Lung microvascular endothelial cell (primary cell): ENCODE data around the gene ZNF317. TPM values are rescaled to one million over a fixed set of nuclear protein-coding genes. Genes with fewer than 3 reads are reported as not detected.
"Not testable (repeated sequence)": the region's sequence is repeated elsewhere in the genome, so short reads cannot be mapped to it uniquely, and the experiment has no call there.

ENCODE experiments used
- DNase-seq, 2 donors: peaks; one replicate each; pipeline versions ENCODE4 v3.0.0 to v3.0.0-alpha.2; 2010; ENCODE audit warnings: low read depth in 2 of 2
- total RNA-seq: library from RNA; depleted of rRNA; stranded (reverse); fragments of >200 nt; gene quantifications from 2 replicates; pipeline ENCODE4 v1.2.1, GENCODE V29; 2014

Gene ZNF317
- total RNA-seq, 1 donor from 2014 or later = 12.3 TPM

DNA sequence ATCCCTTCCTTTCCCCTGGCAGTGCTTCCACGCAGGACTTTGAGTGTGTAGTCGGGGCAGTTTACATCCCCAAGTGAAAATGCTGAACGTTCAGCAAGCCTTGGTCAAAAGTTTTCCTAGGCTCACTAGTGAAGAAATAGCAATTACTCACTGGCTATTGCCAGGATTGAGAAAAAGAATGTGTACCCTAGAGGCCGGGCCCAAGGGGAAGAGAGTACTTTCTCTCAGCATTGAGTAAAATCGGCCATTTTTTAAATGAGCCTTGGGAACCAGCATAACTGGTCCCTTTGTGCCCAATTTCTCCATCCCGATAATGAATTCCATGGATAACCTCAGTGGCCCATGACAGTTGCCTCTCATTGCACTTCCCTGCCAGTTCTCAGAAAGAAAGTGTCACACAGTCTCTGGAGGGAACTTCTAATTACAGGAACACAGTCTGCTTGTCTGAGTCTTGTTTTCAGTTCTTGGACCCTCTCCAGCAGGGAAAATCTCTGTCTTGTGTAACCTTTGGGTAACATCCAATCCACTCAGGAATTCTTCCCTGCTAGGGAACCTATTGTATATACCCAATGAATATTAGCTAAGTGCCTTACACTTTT, 31.3 kb downstream of the ZNF317 start:
- DNase-seq = no peak

DNA sequence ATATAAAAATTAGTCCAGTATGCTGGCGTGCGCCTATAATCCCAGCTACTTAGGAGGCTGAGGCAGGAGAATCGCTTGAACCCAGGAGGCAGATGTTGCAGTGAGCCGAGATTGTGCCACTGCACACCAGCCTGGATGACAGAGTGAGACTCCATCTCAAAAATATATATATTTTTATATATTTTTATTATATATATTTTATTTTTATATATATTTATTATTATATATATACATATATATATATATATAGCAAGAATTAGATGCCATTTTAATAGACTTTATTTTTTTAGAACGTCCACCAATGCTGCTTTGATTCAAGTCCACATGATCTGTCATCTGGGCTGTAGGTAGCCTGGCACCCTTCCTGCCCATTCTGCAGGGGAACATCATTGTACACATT, 35.1 kb downstream of the ZNF317 start:
- no peak for DNase-seq

DNA sequence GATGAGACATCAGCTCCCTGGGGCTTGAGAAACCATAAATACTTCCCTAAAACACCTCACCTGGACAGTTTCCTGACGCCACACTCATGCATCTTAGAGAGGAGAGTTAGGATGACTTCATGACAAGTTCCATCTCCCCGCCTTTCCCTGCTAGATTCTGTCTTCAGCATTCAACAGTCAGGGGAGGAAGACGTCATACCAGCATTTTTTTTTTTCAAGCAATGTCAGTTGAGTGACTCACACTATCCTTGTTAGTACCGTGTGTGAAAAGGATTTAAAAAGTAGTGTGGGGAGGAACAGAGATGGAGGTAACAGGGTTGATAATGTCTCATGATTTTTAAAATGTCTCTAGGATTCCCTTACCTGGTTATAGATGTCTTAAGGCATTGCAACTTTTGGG, 38.7 kb downstream of the ZNF317 start, which contains the start of gene OR7D2:
OR7D2 (plus strand) TSS at position 79 of the 400 bp plus-strand sequence. CDS start 6,803 bp downstream, outside the sequence.
- no peak for DNase-seq

DNA sequence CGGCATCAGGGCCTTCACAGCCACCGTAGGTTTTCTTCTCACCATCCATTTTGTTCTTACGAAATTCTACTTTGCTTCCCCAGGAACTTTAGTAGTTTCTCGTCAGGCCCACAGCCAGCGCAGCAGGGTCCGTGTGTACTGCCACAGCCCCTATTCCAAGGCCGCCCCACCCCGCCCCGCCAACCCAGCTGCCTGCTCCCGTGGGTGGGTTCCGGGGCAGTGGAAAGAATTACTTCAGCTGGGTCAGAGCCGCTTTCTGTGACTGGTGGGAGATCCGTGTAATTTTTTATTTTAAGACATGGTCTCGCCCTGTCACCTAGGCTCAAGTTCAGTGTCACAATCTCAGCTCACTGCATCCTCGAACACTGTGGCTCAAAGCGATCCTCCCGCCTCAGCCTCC, 42.8 kb downstream of the ZNF317 start:
- no peak for DNase-seq

DNA sequence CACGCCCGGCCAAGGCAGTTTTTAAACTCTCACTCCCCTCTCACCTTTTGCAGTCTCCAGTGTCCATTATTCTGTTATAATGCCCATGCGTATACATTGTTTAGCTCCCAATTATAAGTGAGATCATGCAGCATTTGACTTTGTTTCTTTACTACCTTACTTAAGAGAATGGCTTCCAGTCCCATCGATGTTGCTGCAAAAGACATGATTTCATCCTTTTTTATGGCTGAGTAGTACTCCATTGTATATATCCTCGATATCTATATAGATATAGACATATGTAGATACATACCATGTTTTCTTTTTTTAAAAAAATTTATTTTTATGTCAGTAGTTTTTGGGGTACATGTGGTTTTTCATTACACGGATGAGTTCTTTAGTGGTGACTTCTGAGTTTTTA, 47.0 kb downstream of the ZNF317 start:
- no peak for DNase-seq

DNA sequence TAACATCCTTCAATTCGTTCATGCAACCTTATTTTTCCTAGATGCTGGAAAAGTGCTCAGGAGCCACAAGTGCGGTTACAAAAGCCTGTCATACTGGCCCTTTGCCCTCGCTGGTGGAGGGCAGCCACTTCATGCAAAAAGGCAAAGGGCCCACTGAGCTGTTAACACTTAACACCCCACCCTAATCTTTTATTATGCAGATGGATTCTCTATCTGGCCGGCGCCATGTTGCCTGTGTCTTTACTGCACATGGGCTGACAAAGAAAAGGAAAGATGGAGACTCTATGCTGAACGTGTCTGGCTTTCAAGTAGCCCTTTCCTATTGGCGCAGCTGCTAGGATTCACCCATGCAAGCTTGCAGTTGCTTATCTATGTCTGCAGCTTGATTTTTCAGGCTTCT, 49.3 kb downstream of the ZNF317 start:
- no peak for DNase-seq

DNA sequence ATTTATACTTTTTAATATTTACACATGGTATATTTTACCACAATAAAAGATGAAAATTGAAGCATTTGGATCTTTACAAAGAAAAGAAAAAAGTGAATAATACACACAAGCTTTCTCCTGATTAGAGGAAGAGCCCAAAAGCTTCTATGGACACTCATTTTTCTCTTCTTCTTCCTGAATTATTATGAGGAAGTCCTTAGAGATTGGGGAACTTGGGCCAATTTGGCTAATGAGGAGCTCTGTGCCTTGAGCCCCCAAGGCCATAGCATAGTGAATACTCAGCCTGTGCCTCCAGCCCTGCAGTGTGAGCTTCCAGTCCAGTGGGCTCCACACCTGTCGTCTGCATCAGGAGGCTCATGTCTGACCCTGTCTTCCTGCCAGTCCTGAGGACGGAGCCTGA, 57.8 kb downstream of the ZNF317 start:
- not testable (repeated sequence) for DNase-seq

DNA sequence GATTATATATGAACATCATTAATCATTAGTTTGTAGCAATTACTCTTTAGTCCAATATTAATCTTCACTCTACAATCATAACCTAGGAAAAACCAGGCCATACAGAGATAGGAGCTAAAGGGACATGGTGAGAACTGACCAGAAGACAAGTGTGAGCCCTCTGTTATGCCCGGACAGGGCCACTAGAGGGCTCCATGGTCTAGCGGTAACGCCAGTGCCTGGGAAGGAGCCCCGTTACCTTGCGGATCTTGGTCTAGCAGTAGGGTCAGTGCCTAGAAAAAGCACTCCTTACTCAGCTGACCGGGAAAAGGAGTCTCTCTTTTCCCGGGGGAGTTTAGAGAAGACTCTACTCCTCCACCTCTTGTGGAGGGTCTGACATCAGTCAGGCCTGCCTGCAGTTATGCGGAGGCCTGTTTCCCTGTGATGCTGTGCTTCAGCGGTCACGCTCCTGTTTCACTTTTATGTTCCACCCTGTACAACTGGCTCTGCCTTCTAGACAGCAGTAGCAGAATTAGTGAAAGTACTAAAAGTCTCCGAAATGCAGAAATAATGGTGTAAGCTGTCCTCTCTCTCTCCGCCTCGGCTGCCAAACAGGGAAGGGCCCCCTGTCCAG, 65.4 kb downstream of the ZNF317 start:
- peak; percentile 55 to 64 for DNase-seq

Other genes starting within 250 kb of the ZNF317 start
- gene MUC16, start 130.0 kb upstream of the ZNF317 start, total RNA-seq = under 0.01 TPM in 1 of 2 replicates, not detected in the other
- gene OR1M1, start 53.3 kb upstream of the ZNF317 start, total RNA-seq = not detected in 2 replicates
- not detected in 2 replicates for gene OR7G2, start 32.9 kb upstream of the ZNF317 start, total RNA-seq
- gene OR7G1, start 24.6 kb upstream of the ZNF317 start, total RNA-seq = not detected in 2 replicates
- not detected in 2 replicates for gene OR7G3, start 13.4 kb upstream of the ZNF317 start, total RNA-seq
- gene OR7D2, start 38.6 kb downstream of the ZNF317 start, total RNA-seq = under 0.01 TPM in 1 of 2 replicates, not detected in the other
- gene OR7D4, start 79.2 kb downstream of the ZNF317 start, total RNA-seq = not detected in 2 replicates
- not detected in 2 replicates for gene OR7E24, start 110.5 kb downstream of the ZNF317 start, total RNA-seq
- gene ZNF699, start 169.4 kb downstream of the ZNF317 start, total RNA-seq = 3.9 and 5.6 TPM in 2 replicates
- 7.4 and 8.3 TPM in 2 replicates for gene ZNF559, start 183.8 kb downstream of the ZNF317 start, total RNA-seq
- gene ZNF177, start 222.6 kb downstream of the ZNF317 start, total RNA-seq = 0.44 and 0.60 TPM in 2 replicates